Femur (tissue), 1 donor: ENCODE results near the gene KIF5C.
"Not testable (repeated sequence)": the region's sequence is repeated elsewhere in the genome, so short reads cannot be mapped to it uniquely, and the experiment has no call there.

Experiments used
- DNase-seq: peaks from one replicate; pipeline ENCODE4 v3.0.0-alpha.2; 2017

The KIF5C gene

DNA sequence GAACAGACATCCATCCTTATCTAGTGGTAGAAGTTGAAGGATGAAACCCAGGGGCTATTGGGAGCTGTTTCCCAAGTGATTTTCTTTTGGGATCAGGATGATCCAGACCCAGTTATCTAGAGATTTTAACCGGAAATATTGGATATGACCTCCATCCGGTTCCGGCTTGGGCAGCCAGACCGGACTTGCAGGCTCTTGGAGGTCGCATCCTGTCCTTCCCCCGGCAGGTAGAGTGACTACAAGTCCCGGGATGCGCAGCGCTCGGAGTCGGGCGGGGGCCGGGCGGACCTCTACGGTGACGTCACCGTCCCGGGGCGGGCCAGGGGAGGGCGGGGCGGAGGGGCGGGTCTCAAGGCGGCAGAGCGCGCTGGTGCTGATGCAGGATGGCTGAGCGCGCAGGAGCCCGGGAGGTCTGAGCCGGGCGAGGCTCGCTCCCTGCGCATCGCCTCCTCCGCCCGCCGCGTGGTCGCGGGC lies at the start of gene KIF5C:
Gene KIF5C, plus strand, starts transcription at position 360 of the 474 bp plus-strand sequence. CDS start 391 bp downstream, outside the sequence.
- peak; percentile 89 for DNase-seq

DNA sequence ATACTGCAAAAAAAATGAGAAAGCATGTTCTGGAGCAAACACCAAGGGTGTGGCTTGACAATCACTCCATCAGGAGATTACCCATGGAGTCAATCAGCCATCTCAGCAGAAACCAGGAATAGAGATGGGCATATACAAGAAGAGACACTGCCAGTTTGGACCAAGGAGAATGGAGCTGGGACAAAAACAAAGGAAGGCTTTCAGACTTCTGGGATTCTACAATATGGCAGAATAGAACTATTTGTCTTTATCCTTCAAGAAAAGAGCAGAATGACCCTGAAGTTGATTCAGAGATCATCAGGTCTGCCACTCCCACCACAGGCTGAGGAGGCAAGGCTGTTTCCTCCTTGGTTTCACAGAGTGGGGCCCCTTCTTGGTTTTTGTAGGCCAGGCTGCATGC lies 48.2 kb upstream of the KIF5C start:
- no peak for DNase-seq

- no peak for DNase-seq
Observed at GRCh38 chr2:148828941-148829340, 46.1 kb upstream of the KIF5C start.

- no peak for DNase-seq
Observed at GRCh38 chr2:148829618-148830017, 45.4 kb upstream of the KIF5C start.

- DNase-seq = no peak
Observed at GRCh38 chr2:148832637-148833036, 42.4 kb upstream of the KIF5C start.

DNA sequence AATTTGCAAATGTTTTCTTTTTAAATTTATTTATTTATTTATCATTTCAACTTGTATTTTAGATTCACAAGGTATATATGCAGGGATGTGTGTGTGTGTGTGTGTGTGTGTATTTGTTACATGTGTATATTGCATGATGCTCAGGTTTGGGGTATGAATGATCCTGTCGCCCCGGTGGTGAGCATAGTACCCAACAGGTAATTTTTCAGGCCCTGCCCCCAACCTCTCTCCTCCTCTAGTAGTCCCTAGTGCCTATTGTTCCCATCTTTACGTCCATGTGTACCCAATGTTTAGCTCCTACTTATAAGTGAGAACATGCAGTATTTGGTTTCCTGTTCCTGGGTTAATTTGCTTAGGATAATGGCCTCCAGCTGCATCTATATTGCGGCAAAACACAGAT lies 33.0 kb upstream of the KIF5C start:
- no peak for DNase-seq

DNA sequence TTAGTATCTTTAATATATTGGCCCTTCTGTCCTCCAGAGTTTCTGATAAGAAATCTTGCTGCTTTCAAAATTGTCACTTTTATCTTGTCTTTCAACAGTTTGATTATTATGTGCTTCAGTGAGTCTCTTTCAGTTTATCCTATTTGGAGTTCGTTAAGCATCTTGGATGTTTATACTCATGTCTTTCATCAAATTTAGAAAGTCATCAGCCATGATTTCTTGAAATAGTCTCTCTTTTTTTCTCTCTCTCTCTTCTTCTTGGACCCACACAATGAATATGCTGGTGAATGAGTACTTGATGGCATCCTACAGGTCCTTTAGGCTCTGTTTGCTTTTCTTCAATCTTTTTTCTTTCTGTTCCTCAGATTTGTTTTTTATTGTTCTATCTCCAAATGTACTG lies 26.9 kb upstream of the KIF5C start:
- DNase-seq = no peak

DNA sequence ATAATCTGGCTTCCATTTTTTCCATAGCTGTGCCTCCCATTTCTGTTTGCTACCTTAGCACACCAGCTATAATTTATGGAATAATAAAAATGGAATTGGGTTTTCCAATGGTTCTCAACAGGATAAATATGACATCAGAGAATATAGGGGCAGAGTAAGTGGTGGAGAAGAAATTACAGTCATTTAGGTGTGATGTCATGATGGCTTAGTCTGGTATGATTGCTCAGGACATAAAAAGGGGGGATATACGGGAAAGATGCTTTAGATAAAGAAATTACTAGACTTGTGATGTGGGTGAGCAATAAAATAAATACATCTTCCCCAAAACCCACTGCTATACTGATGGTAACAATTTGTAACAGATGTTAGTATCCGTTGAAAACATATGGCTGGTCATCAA lies 21.6 kb upstream of the KIF5C start:
- DNase-seq = no peak

GRCh38 chr2:148860037-148860436 lies 15.0 kb upstream of the KIF5C start:
- DNase-seq = no peak

DNA sequence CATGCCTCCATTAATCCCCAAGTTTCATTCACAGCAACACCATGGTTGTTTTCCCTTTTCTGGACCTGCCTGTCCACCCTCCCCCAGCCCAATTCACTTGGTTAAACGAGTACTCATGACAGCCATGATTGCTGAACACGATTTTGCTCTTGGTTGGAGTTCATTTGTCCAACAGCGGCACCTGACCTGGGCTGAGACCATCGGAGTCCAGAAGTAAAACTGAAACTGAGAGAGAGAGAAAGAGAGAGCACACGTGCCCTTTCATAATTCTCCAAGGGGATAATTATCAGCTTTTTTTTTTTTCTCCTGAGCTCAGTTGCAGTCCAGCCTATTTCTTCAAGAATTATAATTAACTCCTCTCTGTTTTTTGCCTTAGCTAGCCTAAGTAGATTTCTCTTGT lies 13.7 kb upstream of the KIF5C start:
- no peak for DNase-seq

- DNase-seq = not testable (repeated sequence)
Observed at GRCh38 chr2:148862478-148862877, 12.5 kb upstream of the KIF5C start.

GRCh38 chr2:148865512-148865911 lies 9.5 kb upstream of the KIF5C start:
- no peak for DNase-seq

DNA sequence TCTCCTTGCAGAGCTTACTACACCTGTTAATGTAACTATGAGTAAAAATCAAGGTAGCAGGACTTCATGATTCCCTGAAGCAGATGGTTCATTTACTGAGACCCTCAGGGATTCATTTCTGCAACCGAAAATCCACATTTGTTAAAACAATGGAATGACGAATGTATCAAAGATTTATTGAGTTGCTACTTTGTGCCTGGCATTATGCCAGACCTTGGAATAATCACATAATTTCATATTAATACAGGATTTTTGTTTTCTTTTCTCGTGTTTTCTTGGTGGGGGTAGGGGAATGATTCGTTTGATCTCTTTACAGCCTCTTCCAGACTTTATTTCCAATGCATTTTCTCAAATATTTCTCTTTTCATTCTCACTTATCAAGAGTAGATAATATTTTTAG lies 8.9 kb upstream of the KIF5C start:
- no peak for DNase-seq

DNA sequence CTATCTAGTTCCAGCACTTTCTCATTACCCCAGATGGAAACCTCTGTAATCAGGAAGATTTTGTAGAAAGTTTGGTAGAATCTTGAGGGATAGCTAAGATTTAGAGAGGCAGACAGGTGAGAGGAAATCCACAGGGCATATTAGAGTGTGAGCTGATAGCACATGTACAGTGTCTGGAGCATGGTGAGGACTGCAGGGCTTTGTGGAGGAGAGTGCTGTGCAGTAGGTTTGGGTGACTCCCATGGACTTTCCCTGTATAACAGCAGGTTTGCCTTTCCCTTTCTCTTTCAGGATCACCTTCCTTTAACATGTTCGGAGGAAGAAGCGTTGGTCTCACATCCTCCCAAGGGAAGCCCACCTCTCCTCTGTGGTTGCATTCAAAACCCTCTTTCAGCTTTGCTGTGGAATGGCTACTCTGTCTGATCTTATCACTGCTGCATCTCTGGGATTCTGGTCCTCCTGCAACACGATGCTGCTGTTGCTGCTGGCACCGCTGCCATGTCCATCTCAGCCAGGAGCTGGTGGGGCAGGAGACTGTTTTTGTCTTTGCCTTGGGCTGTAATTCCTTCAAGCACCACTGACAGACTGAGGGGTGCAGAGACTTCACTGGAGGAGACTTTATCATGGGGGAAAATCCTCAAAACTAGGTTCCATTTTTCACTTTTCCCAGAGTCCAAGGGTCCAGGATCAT lies 7.8 kb upstream of the KIF5C start:
- DNase-seq = no peak

DNA sequence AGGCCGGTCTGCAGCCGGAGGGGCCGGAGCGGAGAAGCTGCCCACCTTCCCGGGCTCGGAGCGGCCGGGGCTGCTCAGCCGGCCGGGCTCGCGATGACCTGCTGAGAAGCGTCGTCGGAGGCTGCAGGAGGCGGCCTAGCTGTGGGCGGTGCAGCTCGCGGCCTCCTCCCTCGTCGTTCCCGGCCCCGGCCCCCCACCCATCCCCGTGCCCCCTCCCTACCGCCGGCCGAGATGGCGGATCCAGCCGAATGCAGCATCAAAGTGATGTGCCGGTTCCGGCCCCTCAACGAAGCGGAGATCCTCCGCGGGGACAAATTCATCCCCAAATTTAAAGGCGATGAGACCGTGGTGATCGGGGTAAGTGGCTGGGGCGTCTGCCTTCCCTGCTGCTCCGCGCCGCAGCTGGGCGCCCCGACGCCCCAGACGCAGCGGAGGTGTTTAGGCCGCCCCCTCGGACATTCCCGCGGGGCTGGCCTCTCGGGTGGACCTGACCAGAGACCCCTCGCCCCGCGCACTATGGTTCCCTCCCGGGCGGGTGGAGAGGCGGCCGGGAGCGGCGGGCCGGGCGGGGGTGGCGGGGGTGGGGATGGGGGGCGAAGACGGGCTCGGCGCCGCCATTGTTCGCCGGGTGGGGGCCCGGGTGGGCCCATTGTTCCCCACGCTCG lies 492 bp downstream of the KIF5C start:
- no peak for DNase-seq

DNA sequence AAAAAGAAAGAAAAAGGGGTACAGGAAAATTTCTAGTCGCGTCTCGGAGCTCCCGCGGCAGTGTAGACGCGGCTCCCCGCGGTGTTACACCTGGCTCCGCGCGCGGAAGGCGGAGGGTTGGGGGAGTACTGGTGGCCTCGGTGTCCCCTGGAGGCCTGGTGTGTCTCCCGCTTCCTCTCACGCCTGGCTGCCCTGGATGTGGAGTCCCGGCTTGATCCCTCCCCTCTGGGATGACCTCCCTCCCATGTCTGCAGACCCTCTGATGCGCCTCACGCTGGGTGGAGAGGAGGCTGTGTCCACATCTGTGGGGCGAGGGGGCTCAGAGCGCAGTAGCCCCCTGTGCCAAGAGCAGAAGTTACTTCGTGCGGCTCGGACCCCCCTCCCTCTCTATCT lies 1.2 kb downstream of the KIF5C start:
- DNase-seq = no peak

- DNase-seq = peak; percentile 39
Observed at GRCh38 chr2:148876595-148877402, 1.8 kb downstream of the KIF5C start.

DNA sequence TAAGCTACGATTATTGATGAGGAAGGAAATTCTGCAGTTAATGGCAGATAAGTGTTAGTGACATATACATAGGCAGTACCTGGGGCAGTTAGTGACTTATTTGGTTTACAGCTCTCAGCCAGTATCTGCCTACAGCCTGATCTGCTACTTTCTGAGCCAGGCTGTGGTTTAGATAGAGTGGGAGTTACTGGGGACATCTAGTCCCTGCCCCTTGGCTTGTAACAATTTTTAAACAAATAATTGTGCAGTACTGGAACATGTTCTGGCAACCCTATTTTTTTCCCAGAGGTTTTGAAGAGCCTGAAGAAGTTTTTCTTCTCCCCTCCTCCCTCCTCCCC lies 2.3 kb downstream of the KIF5C start:
- no peak for DNase-seq

GRCh38 chr2:148880636-148881035 lies 5.6 kb downstream of the KIF5C start:
- no peak for DNase-seq

DNA sequence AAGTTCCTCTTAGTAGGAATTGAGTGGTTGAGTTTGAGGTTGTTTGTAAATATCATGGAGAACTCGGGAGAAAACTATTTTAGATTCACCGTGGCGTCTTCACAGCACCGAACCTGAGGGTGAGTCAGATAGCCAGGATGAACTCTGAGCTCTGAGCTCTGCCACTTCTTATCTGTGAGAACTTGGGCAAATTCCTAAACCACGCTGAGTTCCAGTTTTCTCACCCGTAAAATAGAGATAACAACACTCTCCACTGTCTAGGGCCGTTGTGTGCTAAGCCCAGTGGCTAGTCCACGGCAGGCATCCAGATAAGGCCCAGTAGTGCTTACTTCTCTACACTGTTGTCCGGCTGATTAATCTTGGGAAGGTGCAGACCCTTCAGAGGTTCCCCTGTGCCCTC lies 7.0 kb downstream of the KIF5C start:
- DNase-seq = no peak

- DNase-seq = no peak
Observed at GRCh38 chr2:148885209-148885608, 10.2 kb downstream of the KIF5C start.

DNA sequence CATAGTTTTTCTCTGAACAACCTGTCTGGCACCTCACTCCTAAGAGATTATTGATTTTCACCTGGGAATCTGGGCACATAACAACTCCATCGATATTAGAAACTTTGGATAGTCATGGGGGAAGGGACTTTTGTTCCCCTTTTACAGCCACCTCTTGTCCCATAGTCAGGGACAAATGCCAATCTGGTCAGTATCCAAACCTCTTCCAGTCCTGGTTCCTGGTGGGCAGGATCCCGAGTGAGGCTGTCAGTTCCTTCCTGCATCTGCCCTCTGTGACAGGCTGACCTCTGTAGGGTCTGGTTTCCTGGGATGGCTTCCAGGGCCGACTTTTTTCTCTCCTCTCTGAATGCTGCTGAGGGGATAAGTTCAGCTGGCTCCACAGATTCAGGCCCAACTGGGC lies 11.0 kb downstream of the KIF5C start:
- DNase-seq = no peak

DNA sequence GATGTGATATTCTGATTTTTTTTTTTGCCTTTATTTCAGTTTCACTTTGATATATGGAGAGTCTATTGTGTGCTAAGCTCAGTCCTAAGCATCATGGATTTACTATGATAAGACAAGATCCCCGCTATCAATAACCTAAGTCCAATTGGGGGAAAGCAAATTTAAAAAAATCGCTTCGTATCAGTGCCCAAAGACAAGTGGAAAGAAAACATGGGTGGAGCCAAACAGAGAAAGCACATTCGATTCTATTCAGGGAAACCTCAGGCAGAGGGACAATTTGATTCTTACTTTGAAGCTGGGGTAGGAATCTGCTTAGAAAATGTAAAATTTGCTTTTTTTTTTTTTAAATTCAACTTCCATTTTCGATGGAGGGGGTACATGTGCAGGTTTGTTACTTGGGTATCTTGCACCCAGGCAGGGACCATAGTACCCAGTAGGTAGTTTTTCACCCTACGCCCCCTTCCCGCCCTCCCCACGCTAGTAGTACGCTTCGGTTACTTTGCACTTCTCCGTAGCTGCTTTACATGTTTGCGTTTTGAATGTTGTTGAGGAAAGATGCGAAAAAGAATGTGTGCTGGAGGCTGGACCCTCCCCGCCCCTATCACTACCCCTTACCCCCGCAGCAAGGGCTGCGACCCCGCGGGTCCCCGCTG lies 12.4 kb downstream of the KIF5C start:
- no peak for DNase-seq
